Loucy (cell line): ENCODE measurements around the gene XIRP2.

Experiments
- H2AFZ ChIP-seq: fragments of 200-600 bp; sonication (generic); 2 replicates; pipeline ENCODE4 v1.6.0; 2016; ENCODE audit warnings: antibody characterized with exemption, mild to moderate bottlenecking, low read length, moderate library complexity
- H3F3A ChIP-seq: fragments of 200-600 bp; 2 replicates; pipeline ENCODE4 v1.6.0; 2016; ENCODE audit warnings: antibody characterized with exemption, low read depth, mild to moderate bottlenecking
- H3K27me3 ChIP-seq: fragments of 200-600 bp; sonication (generic); 2 replicates; pipeline ENCODE4 v1.6.1; 2014; ENCODE audit warnings: low read length, mild to moderate bottlenecking; ENCODE audit not compliant: insufficient read depth, poor library complexity, severe bottlenecking
- H3K36me3 ChIP-seq: fragments of 200-600 bp; sonication (generic); 2 replicates; pipeline ENCODE4 v1.6.1; 2016; ENCODE audit warnings: low read length; ENCODE audit not compliant: insufficient read depth
- H3K4me1 ChIP-seq: fragments of 200-600 bp; sonication (generic); 2 replicates; pipeline ENCODE4 v1.5.1; 2014; ENCODE audit warnings: low read length, mild to moderate bottlenecking; ENCODE audit not compliant: insufficient read depth, poor library complexity, severe bottlenecking
- H3K4me2 ChIP-seq: fragments of 200-600 bp; sonication (generic); 2 replicates; pipeline ENCODE4 v1.6.0; 2014; ENCODE audit warnings: antibody characterized with exemption, low read length, low read depth, mild to moderate bottlenecking; ENCODE audit not compliant: poor library complexity, severe bottlenecking
- H3K4me3 ChIP-seq: fragments of 200-600 bp; sonication (generic); 2 replicates; pipeline ENCODE4 v1.5.1; 2014; ENCODE audit warnings: low read length, mild to moderate bottlenecking, mixed read lengths; ENCODE audit not compliant: poor library complexity, severe bottlenecking
- H3K79me2 ChIP-seq: fragments of 200-600 bp; sonication (generic); 2 replicates; pipeline ENCODE4 v1.6.1; 2014; ENCODE audit warnings: low read length; ENCODE audit not compliant: insufficient read depth
- H3K9ac ChIP-seq: fragments of 200-600 bp; sonication (generic); 2 replicates; pipeline ENCODE4 v1.6.0; 2014; ENCODE audit warnings: mild to moderate bottlenecking, low read depth, low read length, moderate library complexity; ENCODE audit not compliant: poor library complexity, severe bottlenecking
- H3K9me2 ChIP-seq: fragments of 200-600 bp; sonication (generic); replicated peaks from 2 replicates; pipeline ENCODE4 v1.6.1; 2016; ENCODE audit warnings: low read depth, low read length, mixed read lengths
- H3K9me3 ChIP-seq: fragments of 200-600 bp; sonication (generic); 2 replicates; pipeline ENCODE4 v1.6.1; 2014; ENCODE audit warnings: mild to moderate bottlenecking, antibody characterized with exemption, low read length, low read depth; ENCODE audit not compliant: insufficient read depth
- H4K20me1 ChIP-seq: fragments of 200-600 bp; sonication (generic); 2 replicates; pipeline ENCODE4 v1.6.0; 2014; ENCODE audit warnings: antibody characterized with exemption, low read length, mild to moderate bottlenecking; ENCODE audit not compliant: insufficient read depth, poor library complexity, severe bottlenecking
- EZH2phosphoT487 ChIP-seq: fragments of 200-600 bp; IDR thresholded peaks from 2 replicates; pipeline ENCODE4 v1.6.1; 2018; ENCODE audit warnings: antibody characterized with exemption, mild to moderate bottlenecking, moderate library complexity, borderline replicate concordance
- TF ChIP-seq, protein P1 (sequence below): fragments of 200-600 bp; sonication (generic); conservative IDR thresholded peaks from 2 replicates; pipeline ENCODE4 v1.5.1; 2014; ENCODE audit warnings: mild to moderate bottlenecking, antibody characterized with exemption, low read length

The XIRP2 gene

DNA sequence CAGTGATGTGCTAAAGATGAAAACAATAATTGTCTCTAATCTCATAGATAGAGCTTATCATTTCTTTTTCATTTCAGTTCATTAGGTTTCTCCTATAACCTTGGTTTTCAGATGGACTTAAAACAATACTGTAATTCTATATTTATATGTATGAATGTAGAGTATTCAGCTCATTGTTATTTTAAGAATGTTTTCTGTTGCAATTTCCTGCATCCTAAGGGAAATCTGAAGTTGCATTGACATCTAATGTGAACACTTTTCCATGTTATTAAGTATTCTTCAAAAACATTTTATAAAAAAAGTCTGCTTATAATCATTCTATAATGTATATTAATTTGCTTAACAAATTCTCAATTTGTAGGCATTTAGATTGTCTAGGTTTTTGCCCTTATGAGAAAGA lies 288.9 kb downstream of the XIRP2 start:
- H3K9ac ChIP-seq = no peak overlapping the region
- no peaks in the 10 kb centered on the region for H3K36me3 ChIP-seq
- H3K4me2 ChIP-seq = no peak overlapping the region
- H3K4me1 ChIP-seq = peaks cover 5% of the 10 kb centered on the region
- no peaks in the 10 kb centered on the region for H3K27me3 ChIP-seq
- no peak overlapping the region for H3K4me3 ChIP-seq
- H3K9me3 ChIP-seq = 0 out of 2 replicates have a peak, but pooled peaks cover 2% of the 10 kb centered on the region
- no peaks in the 10 kb centered on the region for H3K9me2 ChIP-seq
- peak overlapping the region; percentile 59; the same call in 1 of the 2 replicates for H2AFZ ChIP-seq
- no peaks in the 10 kb centered on the region for H3F3A ChIP-seq
- TF ChIP-seq, protein P1, sequence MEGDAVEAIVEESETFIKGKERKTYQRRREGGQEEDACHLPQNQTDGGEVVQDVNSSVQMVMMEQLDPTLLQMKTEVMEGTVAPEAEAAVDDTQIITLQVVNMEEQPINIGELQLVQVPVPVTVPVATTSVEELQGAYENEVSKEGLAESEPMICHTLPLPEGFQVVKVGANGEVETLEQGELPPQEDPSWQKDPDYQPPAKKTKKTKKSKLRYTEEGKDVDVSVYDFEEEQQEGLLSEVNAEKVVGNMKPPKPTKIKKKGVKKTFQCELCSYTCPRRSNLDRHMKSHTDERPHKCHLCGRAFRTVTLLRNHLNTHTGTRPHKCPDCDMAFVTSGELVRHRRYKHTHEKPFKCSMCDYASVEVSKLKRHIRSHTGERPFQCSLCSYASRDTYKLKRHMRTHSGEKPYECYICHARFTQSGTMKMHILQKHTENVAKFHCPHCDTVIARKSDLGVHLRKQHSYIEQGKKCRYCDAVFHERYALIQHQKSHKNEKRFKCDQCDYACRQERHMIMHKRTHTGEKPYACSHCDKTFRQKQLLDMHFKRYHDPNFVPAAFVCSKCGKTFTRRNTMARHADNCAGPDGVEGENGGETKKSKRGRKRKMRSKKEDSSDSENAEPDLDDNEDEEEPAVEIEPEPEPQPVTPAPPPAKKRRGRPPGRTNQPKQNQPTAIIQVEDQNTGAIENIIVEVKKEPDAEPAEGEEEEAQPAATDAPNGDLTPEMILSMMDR = no peak
- TF ChIP-seq EZH2phosphoT487 = no peak
- no peaks in the 10 kb centered on the region for H4K20me1 ChIP-seq
- no peaks in the 10 kb centered on the region for H3K79me2 ChIP-seq

DNA sequence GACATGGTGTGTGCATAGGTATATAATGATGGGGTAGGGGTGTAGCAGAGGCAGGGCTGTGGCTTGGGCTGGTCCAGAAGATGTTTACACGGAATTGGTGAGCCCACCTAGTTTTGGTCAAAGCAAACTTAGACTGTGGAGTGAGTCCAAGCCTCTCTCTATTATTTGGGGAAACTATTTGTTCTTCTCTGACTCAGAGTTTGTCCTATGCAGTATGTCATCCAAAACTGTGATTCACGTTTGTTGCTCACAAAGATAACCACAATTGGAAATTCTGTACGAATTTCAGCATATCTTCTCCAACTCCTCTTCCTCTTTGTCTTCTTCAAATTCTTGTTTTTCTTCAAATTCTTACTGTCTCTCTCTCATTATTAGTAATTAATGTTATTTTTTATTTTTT lies 292.9 kb downstream of the XIRP2 start:
- H3F3A ChIP-seq = no peaks in the 10 kb centered on the region
- no peak overlapping the region for H3K4me3 ChIP-seq
- H3K9ac ChIP-seq = no peak overlapping the region
- no peaks in the 10 kb centered on the region for H3K9me3 ChIP-seq
- no peak overlapping the region for H2AFZ ChIP-seq
- no peak overlapping the region for H3K4me2 ChIP-seq
- H3K9me2 ChIP-seq = no peaks in the 10 kb centered on the region
- no peaks in the 10 kb centered on the region for H3K36me3 ChIP-seq
- H4K20me1 ChIP-seq = no peaks in the 10 kb centered on the region
- no peak for TF ChIP-seq EZH2phosphoT487
- TF ChIP-seq, protein P1 = no peak
- peaks cover 5% of the 10 kb centered on the region for H3K4me1 ChIP-seq
- no peaks in the 10 kb centered on the region for H3K27me3 ChIP-seq
- no peaks in the 10 kb centered on the region for H3K79me2 ChIP-seq

DNA sequence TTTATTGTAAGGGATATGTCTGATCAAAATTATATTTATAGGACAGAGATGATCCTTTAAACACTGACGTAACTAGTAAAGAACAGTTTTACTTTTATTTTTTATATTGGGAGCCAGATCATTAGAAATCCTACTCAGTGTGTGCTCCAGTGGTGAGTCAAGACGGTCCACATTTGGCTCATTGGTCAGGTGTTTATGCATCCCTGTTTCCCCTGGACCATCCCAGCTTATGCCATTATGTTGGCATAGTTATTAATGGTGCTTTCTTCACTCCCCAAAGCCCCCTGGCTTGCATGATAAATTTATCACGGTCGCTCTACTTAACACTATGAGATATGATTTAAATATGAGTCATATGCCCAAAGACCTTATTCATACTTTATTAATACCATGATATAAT lies 293.4 kb downstream of the XIRP2 start:
- Histone ChIP-seq H3K9me3 (no peaks in the 10 kb centered on the region), H3K4me2 (no peak overlapping the region), H3K9ac (no peak overlapping the region), H2AFZ (no peak overlapping the region), H3K36me3 (no peaks in the 10 kb centered on the region), H3K9me2 (no peaks in the 10 kb centered on the region), H3K4me3 (no peak overlapping the region), H3K4me1 (peaks cover under 1% of the 10 kb centered on the region), H3K27me3 (no peaks in the 10 kb centered on the region), H4K20me1 (no peaks in the 10 kb centered on the region), H3F3A (no peaks in the 10 kb centered on the region), H3K79me2 (no peaks in the 10 kb centered on the region)
- TF ChIP-seq, protein P1 = no peak
- no peak for TF ChIP-seq EZH2phosphoT487
